T-helper 1 cell (primary cell): ENCODE measurements around the gene NLGN1.

Source experiments
- DNase-seq, 5 donors: peaks; one replicate each; pipeline ENCODE4 v3.0.0-alpha.2; 2012 to 2020

The NLGN1 gene

DNA sequence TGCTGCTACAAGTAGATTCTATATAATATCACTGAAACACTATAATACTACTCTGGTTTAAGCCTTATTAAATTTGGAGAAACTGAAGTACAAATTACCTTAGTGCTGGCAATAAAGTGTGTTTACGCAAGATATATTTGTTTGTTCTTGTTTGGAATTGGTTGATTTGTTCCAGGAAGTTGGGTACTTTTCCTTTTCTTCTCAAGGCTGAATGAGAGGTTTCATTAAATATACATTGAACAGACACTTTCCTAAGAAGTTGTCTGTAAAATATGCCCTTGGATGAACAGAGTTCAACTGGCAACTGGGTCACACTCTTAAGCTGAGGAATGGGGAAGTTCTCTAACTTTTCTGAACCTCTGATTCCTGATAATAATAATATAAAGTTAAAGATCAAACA is 919.5 kb downstream of the NLGN1 start:
- DNase-seq, result no peak

DNA sequence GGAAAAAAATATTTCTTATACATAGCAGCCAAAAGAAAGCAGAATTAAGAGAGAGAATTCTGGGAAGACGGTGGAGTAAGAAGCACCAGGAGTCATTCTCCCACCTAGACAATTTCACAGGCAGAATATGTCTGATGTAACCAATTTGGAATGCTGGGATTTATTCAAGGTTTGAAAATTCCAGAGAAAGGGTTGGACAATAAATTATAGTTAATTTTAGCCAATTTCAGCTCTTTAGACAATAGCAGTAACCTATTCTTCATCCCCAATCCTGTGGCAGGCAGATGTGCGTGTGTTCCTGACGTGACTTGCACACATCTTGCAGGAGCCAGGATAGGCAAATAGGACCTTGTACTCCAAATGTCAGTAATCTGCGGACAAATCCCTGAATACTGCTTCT is 920.6 kb downstream of the NLGN1 start:
- DNase-seq, result no peak

DNA sequence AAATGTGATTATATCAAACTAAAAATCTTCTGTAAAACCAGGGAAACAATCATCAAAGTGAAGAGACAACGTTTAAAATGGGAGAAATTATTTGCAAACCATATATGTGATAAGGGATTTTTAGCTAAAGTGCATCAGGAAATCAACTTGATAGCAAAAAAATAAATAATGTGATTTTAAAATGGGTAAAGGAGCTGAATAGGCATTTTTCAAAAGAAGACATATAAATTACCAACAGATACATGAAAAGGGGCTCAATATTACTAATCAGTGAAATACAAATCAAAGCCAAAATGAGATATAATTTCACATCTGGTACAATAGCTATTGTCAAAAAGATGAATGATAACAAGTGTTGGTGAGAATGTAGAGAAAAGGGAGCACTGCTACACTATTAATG is 924.0 kb downstream of the NLGN1 start:
- no peak for DNase-seq

DNA sequence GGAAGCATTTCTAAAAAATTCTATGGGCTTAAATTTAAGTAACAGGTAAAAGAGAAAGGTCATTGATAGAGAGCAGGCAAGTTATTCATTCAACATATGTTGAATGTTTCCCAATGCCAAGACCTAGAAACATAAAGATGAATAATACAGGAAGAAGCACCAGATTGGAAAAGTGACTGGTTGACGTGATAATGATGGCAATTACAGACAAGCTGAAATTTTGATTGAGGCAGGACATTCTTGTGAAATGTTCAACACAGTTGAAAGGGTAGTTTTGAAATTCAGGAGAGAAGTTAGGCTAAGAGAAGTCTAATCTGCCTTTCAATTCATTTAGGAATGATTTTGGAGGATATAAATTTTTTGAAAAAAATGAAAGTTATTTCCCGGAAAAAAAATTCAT is 925.2 kb downstream of the NLGN1 start:
- no peak for DNase-seq

DNA sequence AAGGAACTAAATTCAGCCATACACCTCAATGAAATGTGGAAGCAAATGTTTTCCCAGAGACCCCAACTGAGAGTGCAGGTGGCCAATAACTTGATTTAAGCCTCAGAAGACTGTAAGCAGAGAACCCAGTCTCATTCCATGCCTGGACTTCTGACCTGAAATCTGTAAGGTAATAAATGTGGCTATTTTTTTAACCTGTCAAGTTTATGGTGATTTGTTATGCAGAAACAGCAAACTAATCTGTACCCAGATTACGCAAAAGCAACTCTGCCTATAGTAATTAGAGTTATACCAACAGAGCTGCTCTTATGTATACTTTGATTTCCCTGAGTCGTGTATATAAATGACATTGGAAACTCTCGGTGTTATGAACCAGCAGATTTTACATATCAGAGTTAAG is 927.6 kb downstream of the NLGN1 start:
- DNase-seq, result no peak

DNA sequence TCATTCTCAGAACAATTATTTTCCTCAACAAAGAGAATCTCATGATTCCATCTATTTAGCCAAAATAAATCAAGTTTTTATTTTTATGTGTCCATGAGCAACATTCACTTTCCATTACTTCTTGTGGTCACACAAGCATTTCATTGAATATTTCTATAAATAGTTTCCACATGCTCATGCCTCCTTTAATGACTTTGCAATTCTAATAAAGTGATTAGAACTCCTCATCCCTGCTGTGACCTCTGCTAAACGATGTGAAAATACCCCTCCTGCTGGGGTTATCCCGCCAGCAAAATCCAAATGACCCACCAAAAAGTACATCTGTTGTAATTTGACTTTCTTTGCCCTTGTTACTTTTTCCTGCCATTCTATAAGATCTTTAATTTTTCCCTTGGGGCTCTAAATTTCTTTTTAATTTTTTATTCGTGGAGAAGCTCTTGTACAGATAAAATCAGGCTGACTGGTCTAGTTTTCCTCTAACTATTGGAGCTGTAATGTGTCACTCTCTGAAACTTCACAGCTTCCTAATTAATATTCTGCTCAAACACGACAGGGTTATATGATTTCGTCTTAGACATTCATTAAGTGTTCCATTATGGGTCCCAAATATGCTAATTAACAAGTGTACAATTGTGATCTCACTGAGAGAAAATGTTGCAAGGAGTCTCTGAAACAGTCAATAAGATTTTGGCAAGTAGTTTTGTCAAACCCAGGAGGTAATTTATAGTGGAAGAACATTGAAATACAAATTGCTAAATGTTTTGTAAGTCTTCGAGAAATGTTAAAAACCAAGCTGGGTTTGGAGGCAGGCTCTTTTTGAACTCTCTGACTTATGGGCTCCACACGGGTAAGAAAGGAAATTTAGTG is 928.5 kb downstream of the NLGN1 start:
- no peak for DNase-seq

DNA sequence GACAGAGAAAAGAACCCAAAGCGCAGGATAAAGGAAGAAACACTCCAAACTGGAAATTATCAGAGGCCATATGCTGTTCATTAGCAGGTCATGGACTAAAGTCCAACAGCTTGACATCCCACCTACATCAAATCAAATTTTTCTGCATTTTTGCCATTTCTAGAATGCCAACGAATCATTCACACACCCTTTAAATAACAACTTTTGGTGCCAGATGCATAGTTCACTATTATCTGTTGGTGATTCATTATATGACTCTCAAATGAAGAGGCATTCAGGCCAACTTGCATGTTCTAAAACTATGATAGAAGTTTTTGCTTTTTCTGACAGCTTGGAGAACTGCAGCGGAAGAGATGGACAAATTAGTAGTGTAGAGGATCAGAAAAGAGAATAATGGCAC is 931.8 kb downstream of the NLGN1 start:
- no peak for DNase-seq

DNA sequence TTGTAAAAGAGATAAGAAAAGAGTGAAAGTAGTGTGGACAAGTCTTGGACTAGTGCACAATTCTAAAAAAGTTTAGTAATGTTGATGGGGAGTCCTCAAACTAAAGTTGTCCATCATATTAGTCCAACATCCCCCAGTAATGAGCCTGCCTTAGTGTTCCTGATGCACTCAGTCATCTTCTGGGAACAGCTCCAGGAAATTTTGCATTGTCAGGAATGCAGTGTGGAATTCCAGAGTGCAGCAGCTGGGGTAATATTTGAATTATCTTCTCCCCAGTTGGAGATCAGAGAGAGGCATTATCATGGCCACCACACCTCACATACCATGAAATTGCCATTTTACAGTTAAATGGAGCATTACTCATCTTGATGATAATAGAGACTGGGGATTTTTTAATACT is 932.8 kb downstream of the NLGN1 start:
- DNase-seq, result no peak

DNA sequence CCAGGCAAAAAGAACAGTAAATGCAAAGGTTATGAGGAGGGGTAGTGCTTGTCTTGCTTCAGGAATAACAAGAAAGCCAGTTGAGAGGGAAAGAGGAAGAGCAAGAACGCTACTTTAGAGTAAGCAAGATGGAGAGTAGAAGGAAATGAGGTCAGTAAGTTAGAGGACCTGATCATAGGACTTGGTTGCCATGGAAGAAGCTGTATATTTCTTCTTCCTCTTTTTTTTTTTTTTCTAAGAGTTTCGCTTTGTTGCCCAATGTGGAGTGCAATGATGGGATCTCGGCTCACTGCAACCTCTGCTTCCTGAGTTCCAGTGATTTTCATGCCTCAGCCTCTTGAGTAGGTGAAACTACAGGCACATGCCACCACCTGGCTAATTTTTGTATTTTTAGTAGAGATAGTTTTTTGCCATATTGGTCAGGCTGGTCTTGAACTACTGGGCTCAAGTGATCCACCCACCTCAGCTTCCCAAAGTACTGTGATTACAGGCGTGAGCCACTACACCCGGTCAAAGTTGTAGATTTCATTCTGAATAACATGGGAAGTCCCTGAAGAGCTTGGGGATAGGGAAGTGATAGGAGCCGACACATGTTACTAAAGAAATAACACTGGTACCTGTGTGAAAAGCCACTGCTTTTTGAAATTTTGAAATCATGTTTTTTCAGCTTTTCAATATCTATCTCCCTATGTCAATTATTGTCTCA is 933.7 kb downstream of the NLGN1 start:
- DNase-seq, result no peak

DNA sequence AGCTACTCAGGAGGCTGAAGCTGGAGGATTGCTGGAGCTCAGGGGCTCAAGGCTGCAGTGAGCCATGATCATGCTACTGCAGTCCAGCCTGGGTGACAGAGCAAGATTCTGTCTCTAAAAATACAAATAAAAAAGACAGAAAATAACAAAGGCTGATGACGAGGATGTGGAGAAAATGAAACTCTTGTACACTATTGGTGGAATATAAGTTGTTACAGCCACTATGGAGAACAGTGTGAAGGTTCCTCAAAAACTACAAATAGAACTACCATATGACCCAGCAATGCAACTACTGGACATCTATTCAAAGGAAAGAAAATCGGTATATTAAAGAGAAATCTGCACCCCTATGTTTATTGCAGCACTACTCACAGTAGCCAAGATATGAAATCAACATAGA is 934.8 kb downstream of the NLGN1 start:
- no peak for DNase-seq

DNA sequence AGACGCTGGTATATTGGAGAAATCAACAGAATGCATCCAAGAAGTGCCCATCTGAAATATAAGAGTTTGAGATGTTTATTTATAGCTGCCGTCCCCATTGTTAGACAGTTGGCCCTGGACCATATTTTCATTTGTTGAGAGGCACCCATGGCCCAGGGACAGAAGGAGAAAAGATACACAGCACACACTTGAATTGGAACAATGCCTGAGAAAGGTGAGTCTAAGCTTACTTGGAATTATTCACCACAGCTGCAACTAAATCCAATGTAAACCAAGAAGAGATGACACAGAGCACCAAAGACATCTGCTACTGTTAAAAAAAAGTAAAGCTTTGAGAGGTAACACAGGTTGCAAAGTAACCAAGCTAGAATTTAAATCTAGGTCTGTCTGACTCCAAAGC is 936.1 kb downstream of the NLGN1 start:
- no peak for DNase-seq

DNA sequence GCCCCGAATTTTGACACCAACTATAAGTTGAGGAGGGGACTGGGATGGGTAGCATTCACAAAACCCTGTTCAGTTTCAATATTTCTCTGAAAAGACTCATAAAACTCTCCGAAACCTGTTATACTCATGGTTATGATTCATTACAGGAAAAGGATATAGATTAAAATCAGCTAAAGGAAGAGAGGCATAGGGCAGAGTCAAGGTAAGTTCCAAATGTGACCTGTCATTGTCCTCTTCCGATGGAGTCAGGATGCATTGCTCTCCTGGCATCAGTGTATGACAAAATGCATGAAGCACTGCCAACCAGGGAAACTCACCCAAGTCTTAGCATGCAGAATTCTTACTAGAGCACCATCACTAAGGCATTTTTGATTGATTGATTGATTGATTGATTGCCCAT is 936.6 kb downstream of the NLGN1 start:
- DNase-seq, result no peak

DNA sequence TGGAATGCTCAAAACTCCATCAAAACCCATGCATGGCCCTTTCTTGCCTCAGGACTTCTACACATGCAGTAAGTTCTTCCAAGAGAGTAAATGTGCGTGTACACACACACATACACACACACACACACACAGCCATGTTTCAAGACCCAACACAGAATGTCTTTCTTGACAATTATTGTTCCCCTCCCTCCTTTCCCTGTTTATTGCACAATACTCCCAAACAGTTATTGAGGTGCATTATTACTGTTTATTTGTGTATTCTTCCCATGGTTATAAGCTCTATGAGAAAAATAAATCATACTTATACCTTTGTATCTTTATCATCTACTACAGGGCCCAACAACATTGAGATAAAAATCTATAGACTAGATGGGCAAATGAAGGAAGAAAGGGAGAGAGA is 937.8 kb downstream of the NLGN1 start:
- no peak for DNase-seq

DNA sequence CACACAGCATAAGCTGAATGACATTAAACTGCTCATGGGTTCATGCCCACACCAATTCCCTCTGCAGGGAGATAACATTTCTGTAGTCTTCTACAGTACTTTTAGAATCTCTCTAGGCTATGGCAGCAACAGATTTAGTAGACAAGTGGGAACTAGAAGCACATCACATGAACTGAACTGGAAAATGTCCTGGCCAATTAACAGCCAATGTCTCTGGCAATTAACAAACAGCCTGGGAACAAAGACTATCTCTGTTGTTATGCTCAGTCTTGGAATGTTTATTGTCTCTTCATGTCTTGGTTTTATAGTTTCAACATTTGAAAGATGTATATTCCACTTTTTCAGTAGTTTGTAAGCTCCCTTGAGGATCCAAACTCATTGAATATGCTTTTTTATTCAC is 938.4 kb downstream of the NLGN1 start:
- DNase-seq, result no peak
